Measurements from ENCODE around the gene MAD2L2.
A peak's percentile ranks its signal among the peaks of the same experiment; 100 is the strongest.

Gene MAD2L2

GRCh38 chr1:11678442-11678841 lies 2.5 kb downstream of the MAD2L2 start:
- H3K4me2 ChIP-seq (ENCODE audit: low read length): no peak overlapping the region
- peaks cover 20% of the 10 kb centered on the region for H3K4me1 ChIP-seq (ENCODE audit: control insufficient read depth, low read length)
- peaks cover 31% of the 10 kb centered on the region for H3K36me3 ChIP-seq (ENCODE audit: control insufficient read depth, low read length)
- no peaks in the 10 kb centered on the region for H3K9me2 ChIP-seq (replicated peaks; ENCODE audit: control insufficient read depth, low read length)
- peaks cover 7% of the 10 kb centered on the region for H3K79me2 ChIP-seq (ENCODE audit: control insufficient read depth, low read length)
- H3F3A ChIP-seq (ENCODE audit: control insufficient read depth, insufficient read depth): peaks cover 5% of the 10 kb centered on the region
- TF ChIP-seq CTCF (IDR thresholded peaks at IDR 0.05; ENCODE audit: low read depth, low read length, poor library complexity, severe bottlenecking) (no peak), EZH2phosphoT487 (IDR thresholded peaks at IDR 0.05; ENCODE audit: borderline replicate concordance, low read length) (no peak)
- H3K4me3 ChIP-seq (ENCODE audit: low read length): no peak overlapping the region
- H3K27me3 ChIP-seq (ENCODE audit: control insufficient read depth, low read length): no peaks in the 10 kb centered on the region
- H3K27ac ChIP-seq (ENCODE audit: low read depth, low read length): no peak overlapping the region
- no peaks in the 10 kb centered on the region for H3K9me3 ChIP-seq (ENCODE audit: control insufficient read depth, insufficient read depth, low read length)
- no peaks in the 10 kb centered on the region for H4K20me1 ChIP-seq (ENCODE audit: control insufficient read depth, insufficient read depth, low read depth, low read length)

GRCh38 chr1:11676386-11677103 lies 4.4 kb downstream of the MAD2L2 start:
- H3K36me3 ChIP-seq (ENCODE audit: control insufficient read depth, low read length): peaks cover 36% of the 10 kb centered on the region
- H3K4me3 ChIP-seq (ENCODE audit: low read length): no peak overlapping the region
- H4K20me1 ChIP-seq (ENCODE audit: control insufficient read depth, insufficient read depth, low read depth, low read length): no peaks in the 10 kb centered on the region
- H3K79me2 ChIP-seq (ENCODE audit: control insufficient read depth, low read length): peaks cover 7% of the 10 kb centered on the region
- peaks cover 4% of the 10 kb centered on the region for H3K4me1 ChIP-seq (ENCODE audit: control insufficient read depth, low read length)
- peaks cover under 1% of the 10 kb centered on the region; the same call in 1 of the 2 replicates for H3F3A ChIP-seq (ENCODE audit: control insufficient read depth, insufficient read depth)
- no peaks in the 10 kb centered on the region for H3K9me2 ChIP-seq (replicated peaks; ENCODE audit: control insufficient read depth, low read length)
- H3K9me3 ChIP-seq (ENCODE audit: control insufficient read depth, insufficient read depth, low read length): no peaks in the 10 kb centered on the region
- H3K27ac ChIP-seq (ENCODE audit: low read depth, low read length): no peak overlapping the region
- peak; percentile 21 for TF ChIP-seq CTCF (IDR thresholded peaks at IDR 0.05; ENCODE audit: low read depth, low read length, poor library complexity, severe bottlenecking)
- TF ChIP-seq EZH2phosphoT487 (IDR thresholded peaks at IDR 0.05; ENCODE audit: borderline replicate concordance, low read length): no peak
- no peak overlapping the region for H3K4me2 ChIP-seq (ENCODE audit: low read length)
- H3K27me3 ChIP-seq (ENCODE audit: control insufficient read depth, low read length): no peaks in the 10 kb centered on the region

GRCh38 chr1:11675325-11675724 lies 5.6 kb downstream of the MAD2L2 start:
- Histone ChIP-seq H3K4me1 (ENCODE audit: control insufficient read depth, low read length) (peaks cover 2% of the 10 kb centered on the region), H3F3A (ENCODE audit: control insufficient read depth, insufficient read depth) (no peaks in the 10 kb centered on the region)

More at GRCh38 chr1:11675325-11675724, 5.6 kb downstream of the MAD2L2 start:
- H3K27me3 ChIP-seq (ENCODE audit: control insufficient read depth, low read length): no peaks in the 10 kb centered on the region
- H3K9me2 ChIP-seq (replicated peaks; ENCODE audit: control insufficient read depth, low read length): no peaks in the 10 kb centered on the region
- H3K4me2 ChIP-seq (ENCODE audit: low read length): no peak overlapping the region
- TF ChIP-seq EZH2phosphoT487 (IDR thresholded peaks at IDR 0.05; ENCODE audit: borderline replicate concordance, low read length) (no peak), CTCF (IDR thresholded peaks at IDR 0.05; ENCODE audit: low read depth, low read length, poor library complexity, severe bottlenecking) (no peak)
- peaks cover 36% of the 10 kb centered on the region for H3K36me3 ChIP-seq (ENCODE audit: control insufficient read depth, low read length)
- peaks cover 3% of the 10 kb centered on the region for H3K79me2 ChIP-seq (ENCODE audit: control insufficient read depth, low read length)
- no peaks in the 10 kb centered on the region for H4K20me1 ChIP-seq (ENCODE audit: control insufficient read depth, insufficient read depth, low read depth, low read length)
- H3K9me3 ChIP-seq (ENCODE audit: control insufficient read depth, insufficient read depth, low read length): no peaks in the 10 kb centered on the region
- no peak overlapping the region for H3K27ac ChIP-seq (ENCODE audit: low read depth, low read length)
- H3K4me3 ChIP-seq (ENCODE audit: low read length): no peak overlapping the region

All from DOHH2 (cell line).